ENCODE results near the gene ZBTB47.

DNA sequence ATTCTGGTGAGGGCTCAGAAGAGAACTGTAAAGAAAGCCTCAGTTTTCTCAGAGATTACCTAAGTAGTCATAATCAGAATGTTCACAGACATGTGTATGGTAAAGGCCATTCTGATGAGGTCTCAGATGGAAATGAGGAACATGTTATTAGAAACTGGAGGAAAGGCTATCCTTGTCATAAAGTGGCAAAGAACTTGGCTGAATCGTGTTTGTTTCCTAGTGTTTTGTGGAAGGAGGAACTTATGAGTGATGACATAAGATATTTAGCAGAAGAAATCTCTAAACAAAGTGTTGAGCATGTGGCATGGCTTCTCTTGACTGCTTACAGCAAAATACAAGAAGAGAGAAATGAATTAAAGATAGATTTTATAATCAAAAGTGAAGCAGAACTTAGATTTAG is 19.0 kb downstream of the ZBTB47 start:
- no peak for TF ChIP-seq YBX1 (IDR thresholded peaks at IDR 0.05)
- TF ChIP-seq, protein P1, sequence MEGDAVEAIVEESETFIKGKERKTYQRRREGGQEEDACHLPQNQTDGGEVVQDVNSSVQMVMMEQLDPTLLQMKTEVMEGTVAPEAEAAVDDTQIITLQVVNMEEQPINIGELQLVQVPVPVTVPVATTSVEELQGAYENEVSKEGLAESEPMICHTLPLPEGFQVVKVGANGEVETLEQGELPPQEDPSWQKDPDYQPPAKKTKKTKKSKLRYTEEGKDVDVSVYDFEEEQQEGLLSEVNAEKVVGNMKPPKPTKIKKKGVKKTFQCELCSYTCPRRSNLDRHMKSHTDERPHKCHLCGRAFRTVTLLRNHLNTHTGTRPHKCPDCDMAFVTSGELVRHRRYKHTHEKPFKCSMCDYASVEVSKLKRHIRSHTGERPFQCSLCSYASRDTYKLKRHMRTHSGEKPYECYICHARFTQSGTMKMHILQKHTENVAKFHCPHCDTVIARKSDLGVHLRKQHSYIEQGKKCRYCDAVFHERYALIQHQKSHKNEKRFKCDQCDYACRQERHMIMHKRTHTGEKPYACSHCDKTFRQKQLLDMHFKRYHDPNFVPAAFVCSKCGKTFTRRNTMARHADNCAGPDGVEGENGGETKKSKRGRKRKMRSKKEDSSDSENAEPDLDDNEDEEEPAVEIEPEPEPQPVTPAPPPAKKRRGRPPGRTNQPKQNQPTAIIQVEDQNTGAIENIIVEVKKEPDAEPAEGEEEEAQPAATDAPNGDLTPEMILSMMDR (IDR thresholded peaks at IDR 0.05 in 2 of 3, conservative IDR thresholded peaks at IDR 0.05 in 1 of 3; ENCODE audit: control insufficient read depth in 2 of 3, extremely low read depth in 1 of 3, insufficient read depth in 1 of 3, low read depth in 3 of 3, low read length in 3 of 3): no peak
- TF ChIP-seq POLR2A (IDR thresholded peaks at IDR 0.05; ENCODE audit: low read depth, low read length): no peak
- TF ChIP-seq RAD21 (IDR thresholded peaks at IDR 0.05; ENCODE audit: insufficient read depth, low read depth, low read length): no peak
- no peak for TF ChIP-seq EZH2 (IDR thresholded peaks at IDR 0.05; ENCODE audit: borderline replicate concordance, control insufficient read depth, low read depth, low read length)
- TF ChIP-seq DPF2 (IDR thresholded peaks at IDR 0.05): no peak
- TF ChIP-seq JUND (IDR thresholded peaks at IDR 0.05; ENCODE audit: low read depth, low read length): no peak
- TF ChIP-seq TAF1 (IDR thresholded peaks at IDR 0.05; ENCODE audit: borderline replicate concordance, low read depth, low read length): no peak

All from GM12878 (cell line).